HG02943 (cell line): ENCODE measurements around the gene CCDC7.
"Not testable (repeated sequence)": the region's sequence is repeated elsewhere in the genome, so short reads cannot be mapped to it uniquely, and the experiment has no call there.

Experiments used
- ATAC-seq: cut with Tn5 transposase; IDR thresholded peaks from one replicate; pipeline ENCODE4 v1.9.1; 2021; ENCODE audit warnings: mild to moderate bottlenecking, low read depth, moderate library complexity; ENCODE audit not compliant: unreplicated experiment

Gene CCDC7

GRCh38 chr10:32851301-32851700 is 405.4 kb downstream of the CCDC7 start:
- ATAC-seq: no peak

GRCh38 chr10:32854435-32854834 is 408.5 kb downstream of the CCDC7 start:
- ATAC-seq: no peak

GRCh38 chr10:32865170-32865569 is 419.2 kb downstream of the CCDC7 start:
- ATAC-seq: no peak

GRCh38 chr10:32877915-32878314 is 432.0 kb downstream of the CCDC7 start:
- no peak for ATAC-seq

- no peak for ATAC-seq
Observed at GRCh38 chr10:32878646-32879045, 432.7 kb downstream of the CCDC7 start.

GRCh38 chr10:32882076-32882475 is 436.1 kb downstream of the CCDC7 start:
- ATAC-seq: no peak

GRCh38 chr10:32887481-32887880 is 441.5 kb downstream of the CCDC7 start:
- no peak for ATAC-seq

- ATAC-seq: no peak
Observed at GRCh38 chr10:32888161-32888927, 442.4 kb downstream of the CCDC7 start.

- ATAC-seq: no peak
Observed at GRCh38 chr10:32889631-32890212, 443.8 kb downstream of the CCDC7 start.

- no peak for ATAC-seq
Observed at GRCh38 chr10:32890444-32890843, 444.5 kb downstream of the CCDC7 start.

GRCh38 chr10:32891261-32891660 is 445.3 kb downstream of the CCDC7 start:
- no peak for ATAC-seq

GRCh38 chr10:32893434-32893833 is 447.5 kb downstream of the CCDC7 start:
- no peak for ATAC-seq

GRCh38 chr10:32893916-32894664 is 448.1 kb downstream of the CCDC7 start:
- ATAC-seq: no peak

GRCh38 chr10:32895200-32895968 is 449.4 kb downstream of the CCDC7 start:
- ATAC-seq: not testable (repeated sequence)

- ATAC-seq: no peak
Observed at GRCh38 chr10:32901815-32902214, 455.9 kb downstream of the CCDC7 start.

GRCh38 chr10:32905466-32905865 is 459.5 kb downstream of the CCDC7 start:
- ATAC-seq: no peak

- no peak for ATAC-seq
Observed at GRCh38 chr10:32906595-32906994, 460.7 kb downstream of the CCDC7 start.

GRCh38 chr10:32909456-32909855 is 463.5 kb downstream of the CCDC7 start:
- ATAC-seq: no peak

GRCh38 chr10:32909970-32910369 is 464.0 kb downstream of the CCDC7 start:
- not testable (repeated sequence) for ATAC-seq

- no peak for ATAC-seq
Observed at GRCh38 chr10:32911285-32912016, 465.5 kb downstream of the CCDC7 start.
